Loucy (cell line): ENCODE measurements around the gene OR2F1.

Experiments
- H2AFZ ChIP-seq: fragments of 200-600 bp; sonication (generic); 2 replicates; pipeline ENCODE4 v1.6.0; 2016; ENCODE audit warnings: antibody characterized with exemption, mild to moderate bottlenecking, low read length, moderate library complexity
- H3F3A ChIP-seq: fragments of 200-600 bp; 2 replicates; pipeline ENCODE4 v1.6.0; 2016; ENCODE audit warnings: antibody characterized with exemption, low read depth, mild to moderate bottlenecking
- H3K27me3 ChIP-seq: fragments of 200-600 bp; sonication (generic); 2 replicates; pipeline ENCODE4 v1.6.1; 2014; ENCODE audit warnings: low read length, mild to moderate bottlenecking; ENCODE audit not compliant: insufficient read depth, poor library complexity, severe bottlenecking
- H3K36me3 ChIP-seq: fragments of 200-600 bp; sonication (generic); 2 replicates; pipeline ENCODE4 v1.6.1; 2016; ENCODE audit warnings: low read length; ENCODE audit not compliant: insufficient read depth
- H3K4me1 ChIP-seq: fragments of 200-600 bp; sonication (generic); 2 replicates; pipeline ENCODE4 v1.5.1; 2014; ENCODE audit warnings: low read length, mild to moderate bottlenecking; ENCODE audit not compliant: insufficient read depth, poor library complexity, severe bottlenecking
- H3K4me2 ChIP-seq: fragments of 200-600 bp; sonication (generic); 2 replicates; pipeline ENCODE4 v1.6.0; 2014; ENCODE audit warnings: antibody characterized with exemption, low read length, low read depth, mild to moderate bottlenecking; ENCODE audit not compliant: poor library complexity, severe bottlenecking
- H3K4me3 ChIP-seq: fragments of 200-600 bp; sonication (generic); 2 replicates; pipeline ENCODE4 v1.5.1; 2014; ENCODE audit warnings: low read length, mild to moderate bottlenecking, mixed read lengths; ENCODE audit not compliant: poor library complexity, severe bottlenecking
- H3K79me2 ChIP-seq: fragments of 200-600 bp; sonication (generic); 2 replicates; pipeline ENCODE4 v1.6.1; 2014; ENCODE audit warnings: low read length; ENCODE audit not compliant: insufficient read depth
- H3K9ac ChIP-seq: fragments of 200-600 bp; sonication (generic); 2 replicates; pipeline ENCODE4 v1.6.0; 2014; ENCODE audit warnings: mild to moderate bottlenecking, low read depth, low read length, moderate library complexity; ENCODE audit not compliant: poor library complexity, severe bottlenecking
- H3K9me2 ChIP-seq: fragments of 200-600 bp; sonication (generic); replicated peaks from 2 replicates; pipeline ENCODE4 v1.6.1; 2016; ENCODE audit warnings: low read depth, low read length, mixed read lengths
- H3K9me3 ChIP-seq: fragments of 200-600 bp; sonication (generic); 2 replicates; pipeline ENCODE4 v1.6.1; 2014; ENCODE audit warnings: mild to moderate bottlenecking, antibody characterized with exemption, low read length, low read depth; ENCODE audit not compliant: insufficient read depth
- H4K20me1 ChIP-seq: fragments of 200-600 bp; sonication (generic); 2 replicates; pipeline ENCODE4 v1.6.0; 2014; ENCODE audit warnings: antibody characterized with exemption, low read length, mild to moderate bottlenecking; ENCODE audit not compliant: insufficient read depth, poor library complexity, severe bottlenecking
- CTCF ChIP-seq: fragments of 200-600 bp; sonication (generic); conservative IDR thresholded peaks from 2 replicates; pipeline ENCODE4 v1.5.1; 2014; ENCODE audit warnings: mild to moderate bottlenecking, antibody characterized with exemption, low read length
- EZH2phosphoT487 ChIP-seq: fragments of 200-600 bp; IDR thresholded peaks from 2 replicates; pipeline ENCODE4 v1.6.1; 2018; ENCODE audit warnings: antibody characterized with exemption, mild to moderate bottlenecking, moderate library complexity, borderline replicate concordance

OR2F1 gene

GRCh38 chr7:143992670-143993069 is 38.0 kb downstream of the OR2F1 start:
- Histone ChIP-seq H3K36me3 (no peaks in the 10 kb centered on the region), H3K27me3 (no peaks in the 10 kb centered on the region), H4K20me1 (no peaks in the 10 kb centered on the region), H3K9me3 (no peaks in the 10 kb centered on the region), H3K79me2 (no peaks in the 10 kb centered on the region), H2AFZ (no peak overlapping the region), H3K4me1 (no peaks in the 10 kb centered on the region), H3K9me2 (no peaks in the 10 kb centered on the region), H3F3A (no peaks in the 10 kb centered on the region), H3K9ac (no peak overlapping the region), H3K4me2 (no peak overlapping the region), H3K4me3 (no peak overlapping the region)
- no peak for TF ChIP-seq CTCF
- no peak for TF ChIP-seq EZH2phosphoT487

- Histone ChIP-seq H4K20me1 (no peaks in the 10 kb centered on the region), H3K9me2 (no peaks in the 10 kb centered on the region), H3F3A (no peaks in the 10 kb centered on the region), H3K4me2 (no peak overlapping the region), H3K9me3 (no peaks in the 10 kb centered on the region), H2AFZ (no peak overlapping the region), H3K27me3 (no peaks in the 10 kb centered on the region), H3K4me1 (no peaks in the 10 kb centered on the region), H3K79me2 (no peaks in the 10 kb centered on the region), H3K36me3 (no peaks in the 10 kb centered on the region), H3K4me3 (no peak overlapping the region), H3K9ac (no peak overlapping the region)
- no peak for TF ChIP-seq CTCF
- no peak for TF ChIP-seq EZH2phosphoT487
These were observed 39.3 kb downstream of the OR2F1 start for GRCh38 chr7:143993924-143994323.

- Histone ChIP-seq H3F3A (no peaks in the 10 kb centered on the region), H3K9me2 (no peaks in the 10 kb centered on the region), H3K79me2 (no peaks in the 10 kb centered on the region), H2AFZ (no peak within 1 kb of the TSS), H3K4me1 (no peaks in the 10 kb centered on the region), H3K4me2 (no peak within 1 kb of the TSS), H4K20me1 (no peaks in the 10 kb centered on the region), H3K9me3 (no peaks in the 10 kb centered on the region), H3K36me3 (no peaks in the 10 kb centered on the region), H3K4me3 (no peak within 1 kb of the TSS), H3K27me3 (no peaks in the 10 kb centered on the region), H3K9ac (no peak within 1 kb of the TSS)
- no peak for TF ChIP-seq CTCF
- no peak for TF ChIP-seq EZH2phosphoT487
These were observed 45.4 kb downstream of the OR2F1 start, which contains the start of gene OR6B1 for GRCh38 chr7:144000020-144000419. Gene OR6B1, plus strand, starts transcription at chr7:144000320. Its CDS starts 3,677 bp downstream, at chr7:144003997.
